Head of caudate nucleus (tissue), 42 donors: Measurements from ENCODE around the gene ME3.
A peak's percentile ranks its signal among the peaks of the same experiment; 100 is the strongest.

ENCODE experiments used
- DNase-seq, 42 donors: peaks; one replicate each; pipeline versions ENCODE4 v3.0.0 to v3.0.0-alpha.2; 2020 to 2021; ENCODE audit warnings: mixed read lengths in 7 of 42
- intact Hi-C: fragments of 100-400 bp; cut with DNase I; formaldehyde crosslinking; loops from one replicate; pipeline ENCODE4 v1.15.0; 2022

The ME3 gene

GRCh38 chr11:86596861-86597586 lies 75.4 kb downstream of the ME3 start:
- intact Hi-C loops, result no loop called here
- no peak for DNase-seq

- no peak for DNase-seq
- intact Hi-C loops, result no loop called here
Measured at GRCh38 chr11:86595955-86596354, 76.5 kb downstream of the ME3 start.

DNA sequence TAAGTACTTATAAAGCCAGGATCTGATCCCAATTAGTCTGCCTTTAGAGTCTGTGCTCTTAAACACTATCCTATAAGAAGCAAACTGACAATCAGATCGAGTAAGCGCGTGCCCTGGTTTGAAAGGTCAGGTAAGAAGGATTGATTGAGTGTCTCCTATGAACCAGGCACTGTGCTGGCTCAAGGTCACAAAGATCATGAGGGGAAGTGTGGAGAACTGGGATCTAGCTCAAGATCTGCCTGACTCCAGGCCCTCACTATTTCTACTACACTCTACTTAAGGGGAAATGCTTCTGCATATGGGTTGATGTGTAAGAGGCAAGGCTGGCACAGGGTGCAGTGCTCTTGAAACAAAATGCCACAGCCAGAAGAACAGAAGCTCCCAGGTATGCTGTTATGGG lies 77.0 kb downstream of the ME3 start:
- intact Hi-C loops, result no loop called here
- no peak for DNase-seq

DNA sequence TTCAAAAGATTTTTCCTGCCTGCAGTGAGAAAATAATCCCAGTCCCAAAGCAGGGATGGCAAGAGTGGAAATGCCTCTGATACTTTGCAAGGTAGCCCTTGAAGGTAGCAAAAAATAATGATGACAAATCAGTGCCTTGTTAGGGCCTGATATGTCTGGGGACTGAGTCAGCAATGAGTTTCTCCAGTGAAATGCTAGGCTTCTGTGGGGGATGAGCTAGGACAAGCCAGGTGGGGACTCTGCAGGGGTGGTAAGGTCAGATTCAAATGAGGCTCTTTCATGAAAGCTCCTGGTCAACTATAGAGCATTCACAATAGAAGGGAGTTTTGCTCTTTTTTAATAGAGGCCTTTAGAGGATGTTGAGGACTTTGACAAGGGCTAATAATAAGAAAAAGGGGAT lies 77.7 kb downstream of the ME3 start:
- DNase-seq, result no peak
- intact Hi-C loops, result no loop called here

DNA sequence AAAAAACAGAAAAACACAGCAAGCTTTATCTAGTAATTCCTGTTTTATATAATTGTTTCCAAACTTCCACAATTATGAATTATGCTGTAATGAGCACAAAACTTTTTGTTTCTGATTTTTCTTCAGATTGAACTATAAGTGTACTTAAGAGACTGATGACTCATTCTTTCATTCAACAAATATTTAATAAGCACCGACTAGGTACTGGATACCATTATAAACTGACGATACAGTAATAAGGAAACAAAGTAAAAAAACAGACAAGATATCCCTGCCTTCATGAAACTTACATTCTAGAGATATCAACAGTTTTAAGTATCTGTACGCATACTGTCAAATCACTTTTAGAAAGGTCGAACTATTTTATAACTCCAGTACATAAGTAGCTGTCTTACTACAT lies 78.6 kb downstream of the ME3 start:
- intact Hi-C loops, result no loop called here
- DNase-seq, result no peak

- DNase-seq, result peak in 19 of 42 donors; percentile 14 to 73 (median 41)
- intact Hi-C loops, result no loop called here
Measured at GRCh38 chr11:86592659-86593451, 79.6 kb downstream of the ME3 start.

DNA sequence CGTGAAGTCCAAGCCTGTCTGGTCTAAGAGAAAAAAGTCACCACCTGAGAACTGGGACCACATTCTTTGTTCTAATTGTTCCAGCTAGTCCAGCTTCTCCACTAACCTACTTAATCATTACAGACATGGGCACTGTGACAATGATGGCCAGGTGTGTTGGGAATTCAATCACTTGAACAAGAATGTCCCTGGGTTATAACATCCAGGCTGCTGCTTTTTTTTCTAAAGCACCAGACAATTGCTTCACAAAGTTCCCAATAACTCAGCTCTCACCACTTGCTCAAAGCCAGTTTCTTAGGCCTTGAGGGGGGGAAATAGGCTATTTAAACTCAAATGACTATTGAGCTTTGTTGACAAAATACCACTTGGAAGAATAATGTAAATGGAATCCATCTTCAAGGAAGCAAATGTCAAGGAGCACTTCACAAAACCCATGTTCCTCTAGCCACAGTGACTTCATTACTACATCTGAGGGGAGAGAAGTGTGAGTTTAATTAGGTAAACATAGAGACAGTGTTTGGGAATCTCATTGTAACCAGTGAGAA lies 80.3 kb downstream of the ME3 start:
- no peak for DNase-seq

GRCh38 chr11:86591631-86592030 lies 80.8 kb downstream of the ME3 start:
- intact Hi-C loops, result no loop called here
- DNase-seq, result no peak

More for the DNA sequence above, 80.3 kb downstream of the ME3 start:
- intact Hi-C loops, result no loop called here

- no peak for DNase-seq
- intact Hi-C loops, result no loop called here
Measured at GRCh38 chr11:86589856-86590589, 82.4 kb downstream of the ME3 start.

- intact Hi-C loops, result no loop called here
- no peak for DNase-seq
Measured at GRCh38 chr11:86589204-86589603, 83.2 kb downstream of the ME3 start.

- intact Hi-C loops, result no loop called here
- peak in 1 of 42 donors; percentile 49 for DNase-seq
Measured at GRCh38 chr11:86588566-86589090, 83.8 kb downstream of the ME3 start.

GRCh38 chr11:86587264-86588193 lies 84.9 kb downstream of the ME3 start:
- intact Hi-C loops, result no loop called here
- no peak for DNase-seq

DNA sequence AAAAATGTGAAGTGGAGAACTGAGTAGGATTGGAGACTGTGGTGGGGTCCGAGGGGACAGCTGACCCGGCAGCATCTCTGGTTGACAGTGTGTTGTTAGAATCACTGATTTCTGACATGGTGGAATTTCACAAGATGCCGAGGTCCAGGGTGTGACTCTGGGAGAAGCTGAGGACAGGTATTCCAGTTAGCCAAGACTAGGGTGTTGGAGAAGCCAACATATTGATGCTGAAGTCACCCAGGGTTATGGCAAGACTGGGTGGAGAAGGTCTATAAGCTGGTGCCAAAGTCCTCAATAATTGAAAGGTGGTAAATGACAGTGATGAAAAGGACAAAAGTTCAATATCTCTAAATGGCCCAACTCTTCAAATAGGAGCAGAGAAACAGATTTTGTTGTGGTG lies 86.1 kb downstream of the ME3 start:
- intact Hi-C loops, result no loop called here
- no peak for DNase-seq

DNA sequence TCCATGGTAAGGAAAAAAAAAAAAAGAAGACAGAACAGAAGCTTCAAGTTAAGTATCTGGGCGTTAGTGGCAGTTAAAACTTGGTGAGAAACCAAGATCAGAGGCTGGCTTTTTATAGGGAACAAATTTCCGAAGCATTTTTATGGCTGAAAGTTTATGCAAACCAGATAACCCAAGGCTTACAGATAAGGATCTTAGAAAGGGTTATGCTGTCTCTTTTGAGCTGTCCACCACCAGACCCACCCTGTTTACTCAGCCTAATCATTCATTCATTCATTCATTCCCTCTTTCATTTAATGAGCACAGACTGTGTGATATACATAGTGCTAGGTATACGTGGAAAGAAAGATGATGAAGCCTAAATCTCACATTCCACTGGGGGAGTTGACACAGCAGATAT lies 89.5 kb downstream of the ME3 start:
- no peak for DNase-seq
- intact Hi-C loops, result no loop called here

DNA sequence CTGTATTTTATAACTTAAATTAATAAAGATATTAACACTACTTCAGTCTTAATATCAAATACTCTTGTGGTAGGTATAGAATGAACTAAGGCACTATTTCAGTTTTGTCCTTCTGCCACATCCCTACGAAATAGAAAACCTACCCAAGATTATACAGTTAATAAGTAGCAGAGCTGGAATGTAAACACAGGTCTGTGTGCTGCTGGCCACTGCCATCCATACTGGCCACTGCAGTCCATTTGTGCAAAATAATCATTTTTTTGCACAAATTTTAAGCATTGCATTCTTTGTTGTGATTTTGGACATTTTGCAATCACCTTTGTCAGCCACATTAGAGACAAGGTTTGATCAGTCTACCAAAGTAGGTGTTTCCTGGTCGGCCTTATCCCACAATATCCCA lies 91.9 kb downstream of the ME3 start:
- intact Hi-C loops, result no loop called here
- DNase-seq, result no peak

DNA sequence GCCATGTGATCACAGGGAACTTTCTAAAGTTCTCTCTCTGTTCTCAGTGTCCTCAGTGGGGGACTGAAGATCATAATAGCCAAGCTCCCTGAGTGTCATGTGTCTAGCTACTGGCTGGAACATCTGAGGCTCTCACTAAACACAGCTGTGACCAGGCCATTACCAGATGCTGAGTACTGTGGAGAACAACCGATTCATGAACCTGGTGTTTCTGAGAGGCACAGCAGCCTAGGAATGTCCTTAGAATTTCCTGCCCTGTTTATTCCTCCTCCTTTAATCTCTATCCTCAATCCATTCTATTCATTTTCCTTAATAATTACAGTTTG lies 93.0 kb downstream of the ME3 start:
- DNase-seq, result no peak
- intact Hi-C loops, result no loop called here

DNA sequence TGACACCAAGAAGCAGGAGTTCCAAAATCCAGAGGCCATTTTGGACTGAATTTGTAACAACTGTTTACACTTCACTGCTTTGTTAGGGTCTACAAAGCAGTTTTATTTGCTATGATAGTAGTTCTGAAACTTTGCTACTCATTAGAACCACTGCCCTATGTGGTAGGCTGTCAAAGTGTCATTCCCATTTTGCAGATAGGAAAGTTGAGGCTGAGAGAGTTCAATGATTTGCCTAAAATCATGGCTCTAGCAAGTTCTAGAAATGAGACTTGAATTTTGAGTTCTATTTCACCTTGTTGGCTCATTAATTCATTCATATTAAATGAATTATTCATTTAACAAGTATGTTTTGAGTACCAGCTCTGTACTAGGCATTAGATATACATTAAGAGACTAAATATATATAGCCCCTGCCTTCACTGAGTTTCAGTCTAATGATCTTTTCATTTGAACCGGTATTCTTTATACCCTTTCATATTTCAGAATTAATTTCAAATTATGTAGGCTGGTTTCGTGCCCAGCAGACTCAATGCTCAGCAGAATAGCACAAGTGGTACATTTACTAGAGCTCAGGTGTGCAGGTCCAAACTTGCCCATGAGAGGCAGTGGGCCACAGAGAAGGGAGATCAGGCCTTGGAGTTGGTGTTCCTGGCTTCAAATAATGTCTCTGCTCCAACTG lies 93.5 kb downstream of the ME3 start:
- intact Hi-C loops, result no loop called here
- DNase-seq, result no peak
